Breast epithelium (tissue), 4 donors: Measurements from ENCODE around the gene OLFM4. TPM values are rescaled to one million over a fixed set of nuclear protein-coding genes. Genes with fewer than 3 reads are reported as not detected.

Experiments
- DNase-seq, 2 donors: peaks; one replicate each; pipeline ENCODE4 v3.0.0-alpha.2; 2019; ENCODE audit warnings: low spot score in 2 of 2
- H3K27ac ChIP-seq, 2 donors: fragments of 200-600 bp; sonication (generic) in 1 of 2; one replicate each; pipeline ENCODE4 v1.5.1; 2016 to 2019; ENCODE audit warnings: mild to moderate bottlenecking in 1 of 2
- H3K27me3 ChIP-seq, 2 donors: fragments of 200-600 bp; sonication (generic) in 1 of 2; one replicate each; pipeline versions ENCODE4 v1.5.1 to v1.6.0; 2017 to 2019; ENCODE audit warnings: control low read depth in 1 of 2, mild to moderate bottlenecking in 1 of 2
- H3K36me3 ChIP-seq: fragments of 200-600 bp; one replicate; pipeline ENCODE4 v1.5.1; 2019
- H3K4me1 ChIP-seq, 2 donors: fragments of 200-600 bp; sonication (generic); one replicate each; pipeline ENCODE4 v1.5.1; 2016 to 2019; ENCODE audit warnings: control low read depth in 1 of 2
- H3K4me3 ChIP-seq, 3 donors: fragments of 200-600 bp; sonication (generic); 1 replicate in 2 of 3; 2 replicates in 1 of 3; pipeline ENCODE4 v1.5.1; 2016 to 2019; ENCODE audit warnings: mild to moderate bottlenecking in 3 of 3, moderate library complexity in 2 of 3
- H3K9me3 ChIP-seq, 2 donors: fragments of 200-600 bp; sonication (generic) in 1 of 2; one replicate each; pipeline ENCODE4 v1.5.1; 2016 to 2019; ENCODE audit warnings: control low read depth in 1 of 2
- POLR2A ChIP-seq: fragments of 450-650 bp; IDR thresholded peaks from one replicate; pipeline ENCODE4 v1.6.1; 2016; ENCODE audit warnings: antibody characterized with exemption, mild to moderate bottlenecking, moderate library complexity
- POLR2AphosphoS5 ChIP-seq, 3 donors: sonication (generic); formaldehyde crosslinking; IDR thresholded peaks; one replicate each; pipeline ENCODE4 v1.6.1; 2017; ENCODE audit warnings: antibody characterized with exemption in 3 of 3
- intact Hi-C: fragments of 100-400 bp; cut with DNase I; formaldehyde crosslinking; loops from one replicate; pipeline ENCODE4 v1.15.1; 2023; ENCODE audit warnings: low total_unique reads
- total RNA-seq, 3 donors: library from RNA; depleted of rRNA; stranded (reverse); fragments of >200 nt; gene quantifications; one replicate each; pipeline ENCODE4 v1.1.0, GENCODE V29; 2016
- TF ChIP-seq, protein P1 (sequence below), 3 donors: fragments of 450-650 bp; IDR thresholded peaks; one replicate each; pipeline ENCODE4 v1.5.1; 2016 to 2017; ENCODE audit warnings: antibody characterized with exemption in 3 of 3, mild to moderate bottlenecking in 3 of 3, moderate library complexity in 3 of 3

The OLFM4 gene
- total RNA-seq, 3 donors from 2014 or later = 0.32 to 144 (median 1.9) TPM

DNA sequence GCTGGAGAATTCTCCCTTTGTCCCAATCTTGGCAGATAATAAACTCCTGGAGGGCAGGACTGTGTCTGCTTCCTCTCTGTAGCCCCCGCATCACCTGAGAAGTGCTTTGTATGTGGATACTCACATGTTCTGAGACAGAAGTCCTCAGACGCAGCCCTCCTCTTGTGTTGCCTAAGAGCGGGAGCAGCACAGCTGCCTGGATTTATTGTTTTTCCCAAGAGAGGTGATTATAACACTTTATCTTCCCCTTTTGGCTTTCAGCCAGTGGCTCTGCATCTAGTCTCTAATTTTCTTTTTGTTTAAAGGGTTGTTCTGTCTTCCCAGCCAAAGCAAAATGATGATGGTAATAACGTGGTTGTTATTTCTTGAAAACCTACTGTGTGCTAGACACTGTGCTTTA lies 36.1 kb downstream of the OLFM4 start:
- no peak for DNase-seq
- Histone ChIP-seq H3K4me1 (no peaks in the 10 kb centered on the region), H3K4me3 (no peak overlapping the region), H3K27me3 (peaks cover 0 to 12% of the 10 kb centered on the region in 2 donors), H3K36me3 (no peaks in the 10 kb centered on the region), H3K9me3 (no peaks in the 10 kb centered on the region), H3K27ac (no peak overlapping the region)
- intact Hi-C loops = no loop called here
- TF ChIP-seq POLR2AphosphoS5 (IDR thresholded peaks at IDR 0.05) (no peak), POLR2A (no peak)
- TF ChIP-seq, protein P1, sequence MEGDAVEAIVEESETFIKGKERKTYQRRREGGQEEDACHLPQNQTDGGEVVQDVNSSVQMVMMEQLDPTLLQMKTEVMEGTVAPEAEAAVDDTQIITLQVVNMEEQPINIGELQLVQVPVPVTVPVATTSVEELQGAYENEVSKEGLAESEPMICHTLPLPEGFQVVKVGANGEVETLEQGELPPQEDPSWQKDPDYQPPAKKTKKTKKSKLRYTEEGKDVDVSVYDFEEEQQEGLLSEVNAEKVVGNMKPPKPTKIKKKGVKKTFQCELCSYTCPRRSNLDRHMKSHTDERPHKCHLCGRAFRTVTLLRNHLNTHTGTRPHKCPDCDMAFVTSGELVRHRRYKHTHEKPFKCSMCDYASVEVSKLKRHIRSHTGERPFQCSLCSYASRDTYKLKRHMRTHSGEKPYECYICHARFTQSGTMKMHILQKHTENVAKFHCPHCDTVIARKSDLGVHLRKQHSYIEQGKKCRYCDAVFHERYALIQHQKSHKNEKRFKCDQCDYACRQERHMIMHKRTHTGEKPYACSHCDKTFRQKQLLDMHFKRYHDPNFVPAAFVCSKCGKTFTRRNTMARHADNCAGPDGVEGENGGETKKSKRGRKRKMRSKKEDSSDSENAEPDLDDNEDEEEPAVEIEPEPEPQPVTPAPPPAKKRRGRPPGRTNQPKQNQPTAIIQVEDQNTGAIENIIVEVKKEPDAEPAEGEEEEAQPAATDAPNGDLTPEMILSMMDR (IDR thresholded peaks at IDR 0.05) = no peak

DNA sequence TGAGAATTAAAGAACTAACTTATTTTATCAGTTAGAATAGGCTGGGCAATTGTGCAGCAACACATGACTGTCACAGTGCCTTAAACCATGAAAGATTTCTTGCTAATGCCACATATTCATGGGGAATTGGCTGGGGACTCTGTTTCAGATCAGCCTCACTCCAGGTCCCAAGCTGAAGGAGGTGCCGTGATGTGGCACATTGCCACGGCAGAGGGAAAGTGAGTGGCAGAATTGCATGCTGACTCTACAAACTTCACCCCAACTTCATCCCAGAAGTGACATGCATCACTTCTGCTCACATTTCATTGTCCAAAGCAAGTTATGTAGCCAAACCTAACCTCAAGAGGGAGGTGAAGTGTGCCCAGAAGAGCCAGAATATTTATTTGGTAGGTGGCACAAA lies 37.8 kb downstream of the OLFM4 start:
- no peaks in the 10 kb centered on the region for H3K9me3 ChIP-seq
- no peak for TF ChIP-seq POLR2AphosphoS5 (IDR thresholded peaks at IDR 0.05)
- TF ChIP-seq, protein P1 (IDR thresholded peaks at IDR 0.05) = no peak
- no peak for TF ChIP-seq POLR2A
- H3K4me3 ChIP-seq = no peak overlapping the region
- no peak overlapping the region for H3K27ac ChIP-seq
- no peaks in the 10 kb centered on the region for H3K36me3 ChIP-seq
- intact Hi-C loops = no loop called here
- no peaks in the 10 kb centered on the region for H3K4me1 ChIP-seq
- DNase-seq = no peak
- peaks cover 0 to 12% of the 10 kb centered on the region in 2 donors for H3K27me3 ChIP-seq

DNA sequence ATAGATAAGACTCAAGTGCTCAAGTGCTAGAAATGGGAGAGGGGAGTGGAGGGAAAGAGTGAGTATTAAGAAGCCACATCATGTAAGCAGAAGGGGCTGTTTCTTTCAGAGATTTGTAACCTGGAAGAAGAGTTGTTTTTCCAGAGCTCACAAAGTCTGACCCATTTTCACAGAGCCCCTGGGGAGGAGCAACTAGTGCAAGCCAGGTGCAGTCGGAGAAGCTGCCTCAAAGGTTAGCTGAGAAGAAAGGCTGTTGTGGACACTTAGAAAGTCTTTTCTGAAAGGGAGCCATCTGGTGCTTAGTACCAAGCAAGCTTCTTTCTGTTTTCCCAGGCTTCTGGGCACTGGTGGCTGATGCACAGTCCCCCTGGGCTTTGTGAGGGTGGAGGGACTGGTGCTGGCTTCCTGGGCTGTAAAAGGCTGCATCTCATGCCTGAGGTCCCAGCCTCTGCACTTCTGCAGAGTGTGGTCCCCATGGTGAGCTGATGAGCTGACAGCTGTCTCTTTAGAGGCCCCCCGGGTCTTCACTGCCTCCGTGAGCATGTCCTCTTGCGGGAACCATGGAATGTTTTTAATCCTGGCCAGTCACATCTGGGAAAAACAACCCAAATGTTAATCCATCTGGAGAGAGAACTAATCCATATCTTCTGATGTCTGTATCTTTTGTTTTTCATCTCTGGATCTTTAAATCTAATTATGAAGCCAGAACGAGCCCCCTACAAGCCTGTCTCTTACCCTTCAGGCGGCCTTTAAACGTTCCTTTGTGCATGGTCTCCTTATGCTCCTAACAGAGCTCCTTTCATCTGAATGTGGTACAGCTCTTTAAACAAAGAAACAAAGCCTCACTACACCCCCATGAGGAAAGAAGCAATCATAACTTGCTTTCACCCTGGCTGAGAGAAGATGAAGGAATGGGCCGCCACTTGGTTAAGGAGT lies 40.2 kb downstream of the OLFM4 start:
- H3K27ac ChIP-seq = no peak overlapping the region
- TF ChIP-seq POLR2A = no peak
- TF ChIP-seq POLR2AphosphoS5 (IDR thresholded peaks at IDR 0.05) = no peak
- TF ChIP-seq, protein P1 (IDR thresholded peaks at IDR 0.05) = no peak
- H3K4me3 ChIP-seq = no peak overlapping the region
- H3K27me3 ChIP-seq = peaks cover 0 to 12% of the 10 kb centered on the region in 2 donors
- no peak for DNase-seq
- no peaks in the 10 kb centered on the region for H3K4me1 ChIP-seq
- intact Hi-C loops = no loop called here
- no peaks in the 10 kb centered on the region for H3K36me3 ChIP-seq
- no peaks in the 10 kb centered on the region for H3K9me3 ChIP-seq

DNA sequence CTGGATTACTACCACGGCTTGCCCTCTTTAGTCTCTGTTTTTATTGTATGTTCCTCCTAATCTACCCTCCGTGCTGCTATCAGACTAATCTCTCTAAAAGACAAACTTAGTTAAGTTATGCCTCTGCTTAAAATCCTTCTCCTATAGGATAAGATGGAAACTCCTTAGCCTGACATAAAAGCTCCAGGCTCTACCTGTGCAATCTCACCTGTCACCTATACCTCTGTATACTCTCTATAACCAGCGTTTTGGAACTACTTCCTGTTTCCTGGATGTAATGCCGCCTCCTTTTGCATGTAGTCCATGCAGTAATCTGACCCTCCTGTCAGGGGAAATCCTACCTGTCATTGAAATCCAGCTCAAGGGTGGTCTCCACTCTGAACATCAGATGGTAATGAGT lies 41.2 kb downstream of the OLFM4 start:
- Histone ChIP-seq H3K27ac (no peak overlapping the region), H3K27me3 (peaks cover 0 to 12% of the 10 kb centered on the region in 2 donors), H3K36me3 (no peaks in the 10 kb centered on the region), H3K4me3 (no peak overlapping the region), H3K9me3 (no peaks in the 10 kb centered on the region), H3K4me1 (no peaks in the 10 kb centered on the region)
- DNase-seq = no peak
- intact Hi-C loops = no loop called here
- TF ChIP-seq, protein P1 (IDR thresholded peaks at IDR 0.05) = no peak

DNA sequence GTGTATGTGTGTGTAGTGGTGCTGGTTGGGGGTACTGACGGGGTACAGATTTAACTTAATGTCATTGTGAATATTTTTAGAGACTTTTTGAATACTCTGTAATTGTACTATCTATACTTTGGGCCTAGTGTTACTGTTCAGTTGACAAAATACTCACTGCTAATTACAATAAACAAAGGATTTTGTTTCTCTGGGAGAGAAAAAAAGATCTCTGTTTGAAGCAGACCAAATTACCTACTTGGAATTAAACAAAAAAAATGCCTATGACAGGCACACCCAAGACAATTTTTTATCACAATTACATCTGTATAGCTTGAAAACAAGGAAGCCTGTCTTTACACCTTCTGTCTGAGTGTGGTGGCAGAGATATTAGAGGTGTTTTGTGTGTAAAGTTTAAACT lies 45.1 kb downstream of the OLFM4 start:
- Histone ChIP-seq H3K27me3 (peaks cover 0 to 3% of the 10 kb centered on the region in 2 donors), H3K4me3 (no peak overlapping the region), H3K4me1 (no peaks in the 10 kb centered on the region), H3K36me3 (no peaks in the 10 kb centered on the region), H3K9me3 (no peaks in the 10 kb centered on the region), H3K27ac (no peak overlapping the region)
- DNase-seq = no peak
- intact Hi-C loops = no loop called here
- TF ChIP-seq POLR2AphosphoS5 (IDR thresholded peaks at IDR 0.05) (no peak), POLR2A (no peak)
- TF ChIP-seq, protein P1 (IDR thresholded peaks at IDR 0.05) = no peak
